Measurements from ENCODE around the gene ACOX2.

ACOX2 gene

GRCh38 chr3:58536501-58537411, at the start of gene ACOX2:
Gene ACOX2, minus strand, starts transcription at chr3:58537190. Its CDS starts 2,084 bp downstream, at chr3:58535106.
- no peak for DNase-seq

GRCh38 chr3:58585994-58586393, 49.0 kb upstream of the ACOX2 start:
- no peak for DNase-seq

GRCh38 chr3:58585005-58585786, 48.2 kb upstream of the ACOX2 start:
- peak; percentile 78 to 82 for DNase-seq

- DNase-seq = no peak
Observed at GRCh38 chr3:58584690-58585004, 47.7 kb upstream of the ACOX2 start.

- no peak for DNase-seq
Observed at GRCh38 chr3:58581328-58582091, 44.5 kb upstream of the ACOX2 start.

GRCh38 chr3:58580826-58581327, 43.9 kb upstream of the ACOX2 start:
- DNase-seq = no peak

GRCh38 chr3:58578873-58579272, 41.9 kb upstream of the ACOX2 start:
- DNase-seq = no peak

- no peak for DNase-seq
Observed at GRCh38 chr3:58577269-58577821, 40.4 kb upstream of the ACOX2 start, which contains the start of gene FAM107A. Gene FAM107A, minus strand, starts transcription at chr3:58577391. Its CDS starts 7,531 bp downstream, at chr3:58569860.

GRCh38 chr3:58576716-58577115, 39.7 kb upstream of the ACOX2 start:
- no peak for DNase-seq

GRCh38 chr3:58575971-58576652, 39.1 kb upstream of the ACOX2 start:
- DNase-seq = no peak

GRCh38 chr3:58574682-58575081, 37.7 kb upstream of the ACOX2 start:
- DNase-seq = no peak

GRCh38 chr3:58574106-58574505, 37.1 kb upstream of the ACOX2 start:
- no peak for DNase-seq

- DNase-seq = no peak
Observed at GRCh38 chr3:58573640-58574039, 36.6 kb upstream of the ACOX2 start.

GRCh38 chr3:58572634-58573230, 35.7 kb upstream of the ACOX2 start:
- no peak for DNase-seq

GRCh38 chr3:58572013-58572633, 35.1 kb upstream of the ACOX2 start:
- no peak for DNase-seq

GRCh38 chr3:58570851-58571250, 33.9 kb upstream of the ACOX2 start:
- no peak for DNase-seq

- no peak for DNase-seq
Observed at GRCh38 chr3:58569287-58570001, 32.5 kb upstream of the ACOX2 start.

- DNase-seq = peak; percentile 87 to 88
Observed at GRCh38 chr3:58568572-58569286, 31.7 kb upstream of the ACOX2 start.

GRCh38 chr3:58567251-58567515, 30.2 kb upstream of the ACOX2 start:
- DNase-seq = peak; percentile 7 to 9
